Left lobe of liver (tissue), 2 donors: Measurements from ENCODE around the gene SPAG16. TPM values are rescaled to one million over a fixed set of nuclear protein-coding genes. Genes with fewer than 3 reads are reported as not detected.

Source experiments
- ATAC-seq: fragments of 200-7000 bp; cut with Tn5 transposase; one replicate; pipeline ENCODE4 v1.9.1; 2020; ENCODE audit warnings: mild to moderate bottlenecking, moderate library complexity
- DNase-seq: peaks from one replicate; pipeline ENCODE4 v3.0.0-alpha.2; 2020; ENCODE audit warnings: low spot score
- total RNA-seq: library from RNA; stranded (reverse); gene quantifications from one replicate; pipeline ENCODE4 v1.2.1, GENCODE V29; 2021
- donor health status: DM: no; HTN: no; CAD: no; lungs with moderate emphysema.
- donor health status: DM: no; HTN: yes; CAD: no.

The SPAG16 gene
- total RNA-seq, 1 donor from 2014 or later: 8.2 TPM

- DNase-seq: no peak
Observed at GRCh38 chr2:214450118-214450894, 1166.0 kb downstream of the SPAG16 start.

GRCh38 chr2:214451516-214452275 is 1167.4 kb downstream of the SPAG16 start:
- ATAC-seq (no peak), DNase-seq (no peak)

More at GRCh38 chr2:214450118-214450894, 1166.0 kb downstream of the SPAG16 start:
- ATAC-seq: no peak

Other genes starting within 250 kb of the SPAG16 start
- gene IKZF2, start 132.9 kb upstream of the SPAG16 start, total RNA-seq: 1.8 TPM